ENCODE measurements around the gene DAZAP1. TPM values are rescaled to one million over a fixed set of nuclear protein-coding genes. Genes with fewer than 3 reads are reported as not detected.

Gene DAZAP1
- total and polyA plus RNA-seq, 2 of the 4 experiments (the other 2 are of a cell fraction), result 22.0 to 62.8 TPM

GRCh38 chr19:1433119-1434039 is 26.0 kb downstream of the DAZAP1 start:
- Histone ChIP-seq H3K18ac (ENCODE audit: low read depth, low read length) (no peak overlapping the region), H2BK15ac (ENCODE audit: low read depth, low read length) (no peak overlapping the region), H3K9me3 (ENCODE audit: control insufficient read depth, insufficient read depth, low read length) (no peaks in the 10 kb centered on the region), H3K27ac (ENCODE audit: insufficient read depth, low read length) (no peak overlapping the region), H3K4ac (ENCODE audit: low read depth, low read length) (no peak overlapping the region), H2BK20ac (ENCODE audit: low read depth, low read length) (no peak overlapping the region), H3K9ac (ENCODE audit: low read depth, low read length) (no peak overlapping the region), H4K91ac (ENCODE audit: insufficient read depth, low read depth, low read length) (no peak overlapping the region), H3K27me3 (ENCODE audit: control insufficient read depth, insufficient read depth, low read length) (no peaks in the 10 kb centered on the region), H4K8ac (ENCODE audit: low read depth in 2 of 2, low read length in 2 of 2) (no peak overlapping the region), H2AK9ac (replicated peaks; ENCODE audit: low read depth, low read length, poor library complexity) (no peak overlapping the region), H3K4me1 (ENCODE audit: control insufficient read depth, insufficient read depth, low read length) (peaks cover 2% of the 10 kb centered on the region; the same call in 1 of the 2 replicates), H3K9me1 (ENCODE audit: insufficient read depth, low read length) (no peaks in the 10 kb centered on the region; the same call in 1 of the 2 replicates), H4K20me1 (ENCODE audit: insufficient read depth, low read length) (peaks cover 10% of the 10 kb centered on the region), H2BK5ac (ENCODE audit: low read depth, low read length, poor library complexity, severe bottlenecking) (no peak overlapping the region), H2AK5ac (ENCODE audit: low read depth, low read length) (no peak overlapping the region), H3K4me3 (ENCODE audit: insufficient read depth, low read depth, low read length) (no peak overlapping the region), H4K5ac (ENCODE audit: low read depth, low read length) (no peak overlapping the region), H2BK120ac (ENCODE audit: low read depth, low read length) (no peak overlapping the region), H3K23ac (ENCODE audit: low read depth, low read length) (no peak overlapping the region), H3K56ac (ENCODE audit: extremely low read depth, insufficient read depth, low read length) (no peak overlapping the region), H3K4me2 (ENCODE audit: low read depth, low read length) (no peak overlapping the region), H3K79me1 (ENCODE audit: low read depth in 1 of 2, low read length in 2 of 2) (peaks cover 15 to 41% of the 10 kb centered on the region in 2 experiments), H3K14ac (replicated peaks; ENCODE audit: low read depth, low read length) (no peak overlapping the region), H3K36me3 (ENCODE audit: control insufficient read depth, insufficient read depth, low read length) (peaks cover 58% of the 10 kb centered on the region), H2AFZ (replicated peaks; ENCODE audit: low read length, poor library complexity) (no peak overlapping the region)
- ATAC-seq (ENCODE audit: low read depth) (no peak), DNase-seq (no peak)
- intact Hi-C loops (cut with micrococcal nuclease), result no loop called here
- dilution Hi-C loops (cut with HindIII; ENCODE audit: low sequenced_read_pairs, unreplicated experiment), result no loop called here
- ChIA-PET POLR2A (ENCODE audit: unreplicated experiment) (no interaction called here), CTCF (no interaction called here)
- no TSS peak for BruUV-seq (replicated peaks)
- TF ChIP-seq, protein P1, sequence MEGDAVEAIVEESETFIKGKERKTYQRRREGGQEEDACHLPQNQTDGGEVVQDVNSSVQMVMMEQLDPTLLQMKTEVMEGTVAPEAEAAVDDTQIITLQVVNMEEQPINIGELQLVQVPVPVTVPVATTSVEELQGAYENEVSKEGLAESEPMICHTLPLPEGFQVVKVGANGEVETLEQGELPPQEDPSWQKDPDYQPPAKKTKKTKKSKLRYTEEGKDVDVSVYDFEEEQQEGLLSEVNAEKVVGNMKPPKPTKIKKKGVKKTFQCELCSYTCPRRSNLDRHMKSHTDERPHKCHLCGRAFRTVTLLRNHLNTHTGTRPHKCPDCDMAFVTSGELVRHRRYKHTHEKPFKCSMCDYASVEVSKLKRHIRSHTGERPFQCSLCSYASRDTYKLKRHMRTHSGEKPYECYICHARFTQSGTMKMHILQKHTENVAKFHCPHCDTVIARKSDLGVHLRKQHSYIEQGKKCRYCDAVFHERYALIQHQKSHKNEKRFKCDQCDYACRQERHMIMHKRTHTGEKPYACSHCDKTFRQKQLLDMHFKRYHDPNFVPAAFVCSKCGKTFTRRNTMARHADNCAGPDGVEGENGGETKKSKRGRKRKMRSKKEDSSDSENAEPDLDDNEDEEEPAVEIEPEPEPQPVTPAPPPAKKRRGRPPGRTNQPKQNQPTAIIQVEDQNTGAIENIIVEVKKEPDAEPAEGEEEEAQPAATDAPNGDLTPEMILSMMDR (conservative IDR thresholded peaks at IDR 0.05; ENCODE audit: low read depth, low read length), result no peak
- TF ChIP-seq POLR2A (IDR thresholded peaks at IDR 0.05; ENCODE audit: low read depth, low read length) (no peak), RCOR1 (IDR thresholded peaks at IDR 0.05; ENCODE audit: insufficient replicate concordance, low read length) (no peak), RFX5 (IDR thresholded peaks at IDR 0.05; ENCODE audit: low read depth, low read length) (no peak), SMC3 (IDR thresholded peaks at IDR 0.05; ENCODE audit: low read depth, low read length) (no peak), BHLHE40 (IDR thresholded peaks at IDR 0.05; ENCODE audit: low read depth, low read length) (no peak), MAZ (IDR thresholded peaks at IDR 0.05; ENCODE audit: borderline replicate concordance, low read depth, low read length) (no peak)
- in situ Hi-C loops (cut with MboI; ENCODE audit: low sequenced_read_pairs), result no loop called here
- WGBS, 2 experiments (ENCODE audit: extremely low coverage in 2 of 2, insufficient read length in 1 of 2), result 94% methylated on average over 25 of the region's 47 CpGs; no CpG with 5 or more reads in 1 of the 2 experiments
